Bronchial smooth muscle cell (primary cell): Measurements from ENCODE around the gene USP17L27. TPM values are rescaled to one million over a fixed set of nuclear protein-coding genes. Genes with fewer than 3 reads are reported as not detected.

Source experiments
- total RNA-seq: library from RNA; depleted of rRNA; stranded (reverse); fragments of >200 nt; gene quantifications from 2 replicates; pipeline ENCODE4 v1.2.1, GENCODE V29; 2014

Gene USP17L27
- total RNA-seq, result not detected in 2 replicates

GRCh38 chr4:9343848-9344247 lies at the start of gene USP17L27:
Gene USP17L27, plus strand, starts transcription at chr4:9344148. Its CDS starts 0 bp downstream, at chr4:9344148.

GRCh38 chr4:9324865-9325264 lies 19.1 kb upstream of the USP17L27 start, which contains the start of gene USP17L24:
Gene USP17L24, plus strand, starts transcription at chr4:9325165. Its CDS starts 0 bp downstream, at chr4:9325165.

GRCh38 chr4:9329611-9330010 lies 14.3 kb upstream of the USP17L27 start, which contains the start of gene USP17L25:
Gene USP17L25, plus strand, starts transcription at chr4:9329911. Its CDS starts 0 bp downstream, at chr4:9329911.

GRCh38 chr4:9334358-9334757 lies 9.6 kb upstream of the USP17L27 start, which contains the start of gene USP17L26:
Gene USP17L26, plus strand, starts transcription at chr4:9334658. Its CDS starts 0 bp downstream, at chr4:9334658.

GRCh38 chr4:9339103-9339502 lies 4.8 kb upstream of the USP17L27 start, which contains the start of gene USP17L5:
Gene USP17L5, plus strand, starts transcription at chr4:9339403. Its CDS starts 0 bp downstream, at chr4:9339403.

GRCh38 chr4:9348593-9348992 lies 4.6 kb downstream of the USP17L27 start, which contains the start of gene USP17L28:
Gene USP17L28, plus strand, starts transcription at chr4:9348893. Its CDS starts 0 bp downstream, at chr4:9348893.

GRCh38 chr4:9353338-9353737 lies 9.4 kb downstream of the USP17L27 start, which contains the start of gene USP17L29:
Gene USP17L29, plus strand, starts transcription at chr4:9353638. Its CDS starts 0 bp downstream, at chr4:9353638.

GRCh38 chr4:9362829-9363228 lies 18.9 kb downstream of the USP17L27 start, which contains the start of gene USP17L30:
Gene USP17L30, plus strand, starts transcription at chr4:9363129. Its CDS starts 0 bp downstream, at chr4:9363129.

Other genes with a start within 250 kb of the USP17L27 start
- not detected in 2 replicates for gene FAM90A26, start 173.7 kb upstream of the USP17L27 start, total RNA-seq
- not detected in 2 replicates for gene USP17L10, start 133.5 kb upstream of the USP17L27 start, total RNA-seq
- not detected in 2 replicates for gene USP17L11, start 128.7 kb upstream of the USP17L27 start, total RNA-seq
- gene USP17L12, start 124.0 kb upstream of the USP17L27 start, total RNA-seq, result not detected in 2 replicates
- gene USP17L13, start 119.3 kb upstream of the USP17L27 start, total RNA-seq, result not detected in 2 replicates
- not detected in 2 replicates for gene USP17L15, start 109.8 kb upstream of the USP17L27 start, total RNA-seq
- not detected in 2 replicates for gene USP17L17, start 100.3 kb upstream of the USP17L27 start, total RNA-seq
- gene USP17L18, start 95.5 kb upstream of the USP17L27 start, total RNA-seq, result not detected in 2 replicates
- not detected in 2 replicates for gene USP17L19, start 90.8 kb upstream of the USP17L27 start, total RNA-seq
- not detected in 2 replicates for gene USP17L20, start 86.0 kb upstream of the USP17L27 start, total RNA-seq
- not detected in 2 replicates for gene USP17L21, start 81.3 kb upstream of the USP17L27 start, total RNA-seq
- not detected in 2 replicates for gene USP17L22, start 76.5 kb upstream of the USP17L27 start, total RNA-seq
- gene USP17L24, start 19.0 kb upstream of the USP17L27 start, total RNA-seq, result not detected in 2 replicates
- gene USP17L25, start 14.2 kb upstream of the USP17L27 start, total RNA-seq, result not detected in 2 replicates
- gene USP17L26, start 9.5 kb upstream of the USP17L27 start, total RNA-seq, result not detected in 2 replicates
- gene USP17L5, start 4.7 kb upstream of the USP17L27 start, total RNA-seq, result not detected in 2 replicates
- gene USP17L28, start 4.7 kb downstream of the USP17L27 start, total RNA-seq, result not detected in 2 replicates
- not detected in 2 replicates for gene USP17L29, start 9.5 kb downstream of the USP17L27 start, total RNA-seq
- gene USP17L30, start 19.0 kb downstream of the USP17L27 start, total RNA-seq, result not detected in 2 replicates
- not detected in 2 replicates for gene DEFB131A, start 100.3 kb downstream of the USP17L27 start, total RNA-seq